Esophagus muscularis mucosa (tissue), 4 donors: ENCODE data around the gene SNX11. TPM values are rescaled to one million over a fixed set of nuclear protein-coding genes. Genes with fewer than 3 reads are reported as not detected.

ENCODE experiments used
- DNase-seq: peaks from one replicate; pipeline ENCODE4 v3.0.0-alpha.2; 2017; ENCODE audit errors: extremely low spot score
- H3K27ac ChIP-seq, 4 donors: fragments of 200-600 bp; sonication (generic); replicated peaks in 1 of 4; 1 replicate in 3 of 4; 2 replicates in 1 of 4; pipeline ENCODE4 v1.5.1; 2016 to 2019; ENCODE audit warnings: mild to moderate bottlenecking in 1 of 4
- H3K27me3 ChIP-seq, 4 donors: fragments of 200-600 bp; sonication (generic); one replicate each; pipeline versions ENCODE4 v1.5.1 to v1.6.0; 2016 to 2019
- H3K36me3 ChIP-seq, 4 donors: fragments of 200-600 bp; sonication (generic); one replicate each; pipeline ENCODE4 v1.5.1; 2016 to 2019
- H3K4me1 ChIP-seq, 4 donors: fragments of 200-600 bp; sonication (generic); one replicate each; pipeline ENCODE4 v1.5.1; 2016 to 2019
- H3K4me3 ChIP-seq, 4 donors: fragments of 200-600 bp; sonication (generic); 1 replicate in 2 of 4; 2 replicates in 2 of 4; pipeline ENCODE4 v1.5.1; 2016 to 2019; ENCODE audit warnings: mild to moderate bottlenecking in 4 of 4, moderate library complexity in 1 of 4
- H3K9me3 ChIP-seq, 4 donors: fragments of 200-600 bp; sonication (generic); 1 replicate in 3 of 4; 2 replicates in 1 of 4; pipeline ENCODE4 v1.5.1; 2016 to 2019
- EP300 ChIP-seq: sonication (generic); formaldehyde crosslinking; IDR thresholded peaks from one replicate; pipeline ENCODE4 v1.6.1; 2017; ENCODE audit warnings: antibody characterized with exemption
- POLR2A ChIP-seq: fragments of 450-650 bp; IDR thresholded peaks from one replicate; pipeline ENCODE4 v1.6.1; 2017; ENCODE audit warnings: antibody characterized with exemption, moderate library complexity, mild to moderate bottlenecking, low read depth
- POLR2AphosphoS5 ChIP-seq, 2 donors: sonication (generic); formaldehyde crosslinking; IDR thresholded peaks; one replicate each; pipeline ENCODE4 v1.6.1; 2017; ENCODE audit warnings: antibody characterized with exemption in 2 of 2
- WGBS: methylation state at CpG from one replicate; pipeline ENCODE4 v1.1.5; 2018; 5-methylcytosine and 5-hydroxymethylcytosine counted together
- intact Hi-C: fragments of 100-400 bp; cut with DNase I; formaldehyde crosslinking; loops from one replicate; pipeline ENCODE4 v1.15.1; 2023
- total RNA-seq, 4 donors: library from RNA; depleted of rRNA; stranded (reverse); fragments of >200 nt; gene quantifications; one replicate each; pipeline versions ENCODE4 v1.1.0 to v1.2.1, GENCODE V29; 2016
- TF ChIP-seq, protein P1 (sequence below), 3 experiments: fragments of 200-600 bp in 2 of 3; fragments of 450-650 bp in 1 of 3; sonication (generic) in 2 of 3; IDR thresholded peaks; one replicate each; pipeline ENCODE4 v1.5.1; 2017 to 2019; ENCODE audit warnings: antibody characterized with exemption in 3 of 3, mild to moderate bottlenecking in 2 of 3, moderate library complexity in 1 of 3

Gene SNX11
- total RNA-seq, 4 donors from 2014 or later = 16.1 to 22.0 (median 20.3) TPM

DNA sequence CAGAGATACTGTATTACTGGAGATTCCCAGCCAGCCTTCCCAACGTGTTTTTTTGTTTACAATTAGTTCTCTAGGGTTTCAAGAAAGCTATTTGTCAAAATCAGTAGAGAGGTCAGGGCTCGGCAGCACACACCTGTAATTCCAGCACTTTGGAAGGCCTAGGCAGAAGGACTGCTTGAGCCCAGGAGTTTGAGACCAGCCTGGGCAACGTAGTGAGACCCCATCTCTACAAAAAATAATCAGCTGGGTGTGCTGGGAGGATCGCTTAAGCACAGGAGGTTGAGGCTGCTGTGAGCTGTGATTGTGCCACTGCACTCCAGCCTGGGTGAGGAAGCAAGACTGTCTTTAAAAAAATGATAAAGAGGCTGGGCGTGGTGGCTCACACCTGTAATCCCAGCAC lies 25.7 kb upstream of the SNX11 start:
- Histone ChIP-seq H3K27me3 (no peaks in the 10 kb centered on the region), H3K9me3 (no peaks in the 10 kb centered on the region), H3K27ac (no peak overlapping the region), H3K4me3 (no peak overlapping the region), H3K36me3 (peaks cover 0 to 2% (median under 1%) of the 10 kb centered on the region in 4 donors), H3K4me1 (peaks cover 14 to 27% (median 25%) of the 10 kb centered on the region in 4 donors)
- no peak for TF ChIP-seq EP300
- TF ChIP-seq POLR2A = no peak
- TF ChIP-seq, protein P1, sequence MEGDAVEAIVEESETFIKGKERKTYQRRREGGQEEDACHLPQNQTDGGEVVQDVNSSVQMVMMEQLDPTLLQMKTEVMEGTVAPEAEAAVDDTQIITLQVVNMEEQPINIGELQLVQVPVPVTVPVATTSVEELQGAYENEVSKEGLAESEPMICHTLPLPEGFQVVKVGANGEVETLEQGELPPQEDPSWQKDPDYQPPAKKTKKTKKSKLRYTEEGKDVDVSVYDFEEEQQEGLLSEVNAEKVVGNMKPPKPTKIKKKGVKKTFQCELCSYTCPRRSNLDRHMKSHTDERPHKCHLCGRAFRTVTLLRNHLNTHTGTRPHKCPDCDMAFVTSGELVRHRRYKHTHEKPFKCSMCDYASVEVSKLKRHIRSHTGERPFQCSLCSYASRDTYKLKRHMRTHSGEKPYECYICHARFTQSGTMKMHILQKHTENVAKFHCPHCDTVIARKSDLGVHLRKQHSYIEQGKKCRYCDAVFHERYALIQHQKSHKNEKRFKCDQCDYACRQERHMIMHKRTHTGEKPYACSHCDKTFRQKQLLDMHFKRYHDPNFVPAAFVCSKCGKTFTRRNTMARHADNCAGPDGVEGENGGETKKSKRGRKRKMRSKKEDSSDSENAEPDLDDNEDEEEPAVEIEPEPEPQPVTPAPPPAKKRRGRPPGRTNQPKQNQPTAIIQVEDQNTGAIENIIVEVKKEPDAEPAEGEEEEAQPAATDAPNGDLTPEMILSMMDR (IDR thresholded peaks at IDR 0.05) = no peak
- no peak for TF ChIP-seq POLR2AphosphoS5 (IDR thresholded peaks at IDR 0.05)
- WGBS = 73% methylated on average over 5 of the region's 5 CpGs
- intact Hi-C loops = no loop called here
- DNase-seq = no peak

- WGBS = 56% methylated on average over 2 of the region's 2 CpGs
- no peaks in the 10 kb centered on the region for H3K27me3 ChIP-seq
- H3K4me1 ChIP-seq = peaks cover 14 to 34% (median 29%) of the 10 kb centered on the region in 4 donors
- no peak for TF ChIP-seq POLR2A
- no peak for TF ChIP-seq POLR2AphosphoS5 (IDR thresholded peaks at IDR 0.05)
- TF ChIP-seq, protein P1 (IDR thresholded peaks at IDR 0.05) = no peak
- H3K36me3 ChIP-seq = no peaks in the 10 kb centered on the region
- intact Hi-C loops = no loop called here
- H3K9me3 ChIP-seq = no peaks in the 10 kb centered on the region
- no peak for DNase-seq
- H3K4me3 ChIP-seq = no peak overlapping the region
- H3K27ac ChIP-seq = no peak overlapping the region
Measured at GRCh38 chr17:48084932-48085331, 22.6 kb upstream of the SNX11 start.

- H3K4me3 ChIP-seq = no peak overlapping the region
- intact Hi-C loops = no loop called here
- no peaks in the 10 kb centered on the region for H3K27me3 ChIP-seq
- no peak for DNase-seq
- H3K27ac ChIP-seq = no peak overlapping the region
- 84% methylated on average over 11 of the region's 11 CpGs for WGBS
- TF ChIP-seq, protein P1 (IDR thresholded peaks at IDR 0.05) = no peak
- TF ChIP-seq EP300 (no peak), POLR2A (no peak), POLR2AphosphoS5 (IDR thresholded peaks at IDR 0.05) (no peak)
- H3K4me1 ChIP-seq = peaks cover 0 to 29% (median 13%) of the 10 kb centered on the region in 4 donors
- peaks cover 0 to 25% (median 15%) of the 10 kb centered on the region in 4 donors for H3K36me3 ChIP-seq
- no peaks in the 10 kb centered on the region for H3K9me3 ChIP-seq
Measured at GRCh38 chr17:48093341-48094045, 14.1 kb upstream of the SNX11 start.

DNA sequence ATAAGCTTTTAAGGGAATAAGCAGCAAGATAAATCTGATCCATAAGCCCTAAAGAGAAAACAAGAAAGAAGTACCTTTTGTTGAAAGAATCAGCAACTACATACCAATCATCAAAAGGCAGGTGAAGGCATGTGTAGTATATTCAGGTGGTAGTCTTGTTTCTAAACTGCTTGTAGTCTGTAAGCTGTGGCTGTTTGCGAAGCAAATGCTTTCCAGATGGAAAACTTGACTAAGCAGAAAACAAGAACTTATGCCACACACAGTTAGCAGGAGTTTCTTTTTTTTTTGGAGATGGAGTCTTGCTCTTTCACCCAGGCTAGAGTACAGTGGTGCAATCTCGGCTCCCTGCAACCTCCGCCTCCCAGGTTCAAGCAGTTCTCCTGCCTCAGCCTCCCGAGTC lies 12.0 kb upstream of the SNX11 start:
- intact Hi-C loops = no loop called here
- H3K4me1 ChIP-seq = peaks cover 15 to 42% (median 25%) of the 10 kb centered on the region in 4 donors
- no peaks in the 10 kb centered on the region for H3K9me3 ChIP-seq
- no peak overlapping the region for H3K27ac ChIP-seq
- TF ChIP-seq EP300 (no peak), POLR2A (no peak), POLR2AphosphoS5 (IDR thresholded peaks at IDR 0.05) (no peak)
- TF ChIP-seq, protein P1 (IDR thresholded peaks at IDR 0.05) = no peak
- no peak for DNase-seq
- H3K27me3 ChIP-seq = no peaks in the 10 kb centered on the region
- WGBS = 94% methylated on average over 4 of the region's 4 CpGs
- no peak overlapping the region for H3K4me3 ChIP-seq
- peaks cover 0 to 25% (median 15%) of the 10 kb centered on the region in 4 donors for H3K36me3 ChIP-seq
